WERI-Rb-1 (cell line): ENCODE measurements around the gene KLK7.
A peak's percentile ranks its signal among the peaks of the same experiment; 100 is the strongest.

Experiments used
- DNase-seq: peaks from one replicate; pipeline ENCODE4 v3.0.0-alpha.2; 2020
- H3K27ac ChIP-seq: fragments of 250-450 bp; sonication (Bioruptor Pico); 2 replicates; pipeline ENCODE4 v1.5.1; 2020; ENCODE audit warnings: mild to moderate bottlenecking, moderate library complexity
- H3K27me3 ChIP-seq: fragments of 250-450 bp; sonication (Bioruptor Pico); 2 replicates; pipeline ENCODE4 v1.5.1; 2021; ENCODE audit warnings: mild to moderate bottlenecking, low read depth, moderate library complexity; ENCODE audit not compliant: insufficient read depth, severe bottlenecking
- H3K36me3 ChIP-seq: fragments of 250-450 bp; sonication (Bioruptor Pico); 2 replicates; pipeline ENCODE4 v1.5.1; 2020; ENCODE audit warnings: mild to moderate bottlenecking, moderate library complexity
- H3K4me3 ChIP-seq: 2 replicates; pipeline ENCODE4 v1.5.1; 2011; ENCODE audit warnings: low read depth, mild to moderate bottlenecking, control low read depth, low read length
- H3K9me3 ChIP-seq: fragments of 250-450 bp; sonication (Bioruptor Pico); 2 replicates; pipeline ENCODE4 v1.5.1; 2021; ENCODE audit warnings: mild to moderate bottlenecking, moderate library complexity; ENCODE audit not compliant: severe bottlenecking
- CTCF ChIP-seq: IDR thresholded peaks from 2 replicates; pipeline ENCODE4 v1.5.1; 2011; ENCODE audit warnings: low read depth, mild to moderate bottlenecking, control low read depth, inconsistent platforms, low read length

KLK7 gene

GRCh38 chr19:51027873-51028272, 44.2 kb upstream of the KLK7 start:
- no peaks in the 10 kb centered on the region for H3K9me3 ChIP-seq
- no peak for TF ChIP-seq CTCF
- peaks cover 74% of the 10 kb centered on the region for H3K27me3 ChIP-seq
- H3K27ac ChIP-seq: no peak overlapping the region
- no peaks in the 10 kb centered on the region for H3K36me3 ChIP-seq
- no peak for DNase-seq
- no peak overlapping the region for H3K4me3 ChIP-seq

DNA sequence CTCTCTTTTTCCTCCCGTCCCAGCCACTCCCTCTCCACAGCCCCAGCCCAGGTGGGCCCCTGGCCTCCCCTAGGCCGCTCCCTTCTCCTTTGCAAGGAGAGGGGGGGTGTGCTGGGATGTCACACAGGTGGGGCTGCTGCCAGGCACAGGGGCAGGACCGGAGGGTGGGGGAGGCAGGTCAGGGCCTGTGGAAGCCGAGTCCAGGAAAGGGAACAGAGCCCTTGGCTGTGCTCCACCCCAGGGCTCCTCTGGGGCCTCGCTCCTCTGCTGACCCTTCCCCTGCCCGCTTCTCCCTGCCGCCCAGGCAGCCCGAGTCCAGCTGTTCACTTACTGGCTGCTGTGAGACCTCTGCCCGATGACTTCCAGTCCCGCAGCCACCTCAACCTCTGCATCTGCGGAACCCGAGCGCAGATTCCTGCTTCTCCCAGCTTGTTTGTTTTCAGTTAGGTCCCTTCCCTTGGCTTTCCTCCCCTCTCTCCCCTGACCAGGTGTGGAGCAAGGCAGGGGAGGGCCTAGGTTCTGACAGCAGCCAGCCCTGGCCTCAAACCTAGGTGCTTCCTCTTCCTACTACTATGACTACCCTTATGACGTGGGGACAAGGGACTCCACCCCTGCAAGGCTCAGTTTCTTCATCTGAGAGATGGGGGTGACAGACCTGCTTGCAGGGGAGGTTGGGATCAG, 43.5 kb upstream of the KLK7 start:
- no peak for DNase-seq
- TF ChIP-seq CTCF: no peak
- H3K4me3 ChIP-seq: no peak overlapping the region
- H3K27me3 ChIP-seq: peaks cover 74% of the 10 kb centered on the region
- H3K9me3 ChIP-seq: no peaks in the 10 kb centered on the region
- no peak overlapping the region for H3K27ac ChIP-seq
- no peaks in the 10 kb centered on the region for H3K36me3 ChIP-seq

DNA sequence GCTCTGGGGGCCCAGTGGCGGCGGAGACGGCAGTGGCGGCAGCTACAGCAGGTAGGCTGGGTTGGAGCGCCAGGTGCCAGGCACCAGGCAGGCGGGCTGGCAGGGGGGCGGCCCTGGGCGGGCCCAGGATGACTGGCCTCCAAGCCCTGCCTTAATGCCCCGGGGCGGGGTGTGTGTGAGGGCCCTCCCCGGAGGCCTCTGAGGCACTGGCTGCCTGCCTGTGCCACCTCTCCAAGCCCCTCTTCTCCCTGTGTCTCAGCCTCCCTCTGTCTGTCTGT, 42.8 kb upstream of the KLK7 start, which contains the start of gene KLK11:
TSS of gene KLK11 (minus strand) at position 63 of the 278 bp plus-strand sequence. CDS start 985 bp downstream, outside the sequence.
- peaks cover 76% of the 10 kb centered on the region for H3K27me3 ChIP-seq
- no peaks in the 10 kb centered on the region for H3K9me3 ChIP-seq
- H3K27ac ChIP-seq: no peak within 1 kb of the TSS
- no peaks in the 10 kb centered on the region for H3K36me3 ChIP-seq
- H3K4me3 ChIP-seq: no peak within 1 kb of the TSS
- no peak for TF ChIP-seq CTCF
- DNase-seq: no peak

DNA sequence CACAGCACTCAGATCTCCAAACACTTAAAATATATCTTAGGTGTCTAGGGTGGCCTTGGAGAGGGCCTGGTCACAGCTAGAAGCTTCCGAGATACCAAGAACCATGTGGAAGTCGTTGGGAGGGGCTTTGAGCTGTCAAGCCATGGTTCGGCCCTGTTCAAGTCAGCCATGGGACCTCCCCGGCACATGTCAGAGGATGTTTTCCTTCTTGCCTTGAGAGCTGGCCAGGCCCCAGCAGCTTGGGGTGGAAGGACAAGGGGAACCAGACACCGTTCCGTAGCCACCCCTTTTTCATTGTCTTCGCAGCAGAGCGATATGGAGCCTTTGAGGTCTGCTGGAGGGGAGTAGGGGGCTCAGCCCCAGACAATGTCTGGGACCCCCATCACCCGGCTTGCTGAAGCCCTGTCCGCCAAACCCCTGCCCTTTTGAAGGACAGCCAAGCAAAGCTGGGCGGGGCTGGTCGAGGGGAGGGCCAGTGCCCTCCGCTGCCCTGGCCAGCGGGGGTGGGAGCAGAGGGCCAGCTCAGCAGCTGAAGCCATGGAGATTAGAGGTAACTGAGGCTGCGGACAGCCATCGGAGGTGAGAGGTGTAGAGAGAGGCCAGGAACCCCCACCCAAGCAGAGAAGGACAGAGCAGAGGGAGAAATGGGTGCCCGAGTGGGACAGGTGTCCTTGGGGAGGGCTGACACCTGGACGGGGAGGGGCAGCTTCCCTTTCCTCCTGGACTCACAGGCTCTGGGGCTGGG, 42.3 kb upstream of the KLK7 start:
- Histone ChIP-seq H3K27me3 (peaks cover 76% of the 10 kb centered on the region), H3K36me3 (no peaks in the 10 kb centered on the region), H3K9me3 (no peaks in the 10 kb centered on the region), H3K27ac (no peak overlapping the region), H3K4me3 (no peak overlapping the region)
- DNase-seq: no peak
- no peak for TF ChIP-seq CTCF

GRCh38 chr19:51025401-51025800, 41.7 kb upstream of the KLK7 start:
- H3K27me3 ChIP-seq: peaks cover 76% of the 10 kb centered on the region
- no peak for TF ChIP-seq CTCF
- no peak overlapping the region for H3K27ac ChIP-seq
- no peaks in the 10 kb centered on the region for H3K36me3 ChIP-seq
- no peak overlapping the region for H3K4me3 ChIP-seq
- no peaks in the 10 kb centered on the region for H3K9me3 ChIP-seq
- DNase-seq: no peak

- Histone ChIP-seq H3K36me3 (no peaks in the 10 kb centered on the region), H3K27ac (no peak overlapping the region), H3K4me3 (no peak overlapping the region), H3K27me3 (peaks cover 80% of the 10 kb centered on the region), H3K9me3 (no peaks in the 10 kb centered on the region)
- TF ChIP-seq CTCF: no peak
- peak; percentile 39 for DNase-seq
These were observed 41.2 kb upstream of the KLK7 start for GRCh38 chr19:51024924-51025323.
